ENCODE measurements around the gene PLEKHA3. TPM values are rescaled to one million over a fixed set of nuclear protein-coding genes. Genes with fewer than 3 reads are reported as not detected.

Gene PLEKHA3
- total RNA-seq, 1 experiment from 2014 or later, result 25.9 TPM

DNA sequence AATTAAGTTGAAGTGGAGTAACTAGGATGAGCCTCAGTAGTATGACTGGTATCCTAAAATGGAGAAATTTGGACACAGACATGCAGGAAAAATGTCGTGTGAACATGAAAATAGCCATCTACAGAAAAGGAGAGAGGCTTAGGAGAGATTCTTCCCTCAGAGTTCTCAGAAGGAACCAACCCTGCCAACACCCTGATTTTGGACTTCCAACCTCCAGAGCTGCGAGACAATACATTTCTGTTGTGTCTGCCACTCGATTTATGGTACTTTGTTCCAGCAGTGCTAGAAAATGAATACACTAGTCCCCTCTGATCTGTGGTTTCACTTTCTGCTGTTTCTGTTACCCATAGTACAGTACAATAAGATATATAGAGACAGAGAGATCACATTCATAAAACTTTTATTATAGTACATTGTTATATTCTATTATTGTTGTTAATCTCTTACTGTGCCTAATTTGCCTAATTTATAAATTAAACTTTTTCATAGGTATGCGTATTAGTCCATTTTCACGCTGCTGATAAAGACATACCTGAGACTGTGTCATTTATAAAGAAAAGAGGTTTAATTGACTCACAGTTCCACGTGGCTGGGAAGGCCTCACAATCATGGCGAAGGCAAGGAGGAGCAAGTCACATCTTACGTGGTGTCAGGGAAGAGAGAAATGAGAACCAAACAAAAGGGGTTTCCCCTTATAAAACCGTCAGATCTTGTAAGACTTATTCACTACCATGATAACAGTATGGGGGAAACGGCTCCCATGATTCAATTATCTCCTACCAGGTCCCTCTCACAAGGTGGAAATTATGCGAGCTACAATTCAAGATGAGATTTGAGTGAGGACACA lies 41.3 kb downstream of the PLEKHA3 start:
- Histone ChIP-seq H3K4ac (ENCODE audit: low read depth, low read length) (no peak overlapping the region), H3K18ac (ENCODE audit: insufficient read length, low read depth, low read length) (no peak overlapping the region), H2BK15ac (ENCODE audit: low read depth, low read length) (no peak overlapping the region), H2AK5ac (ENCODE audit: insufficient read length, low read length) (no peak overlapping the region), H3K4me1 (ENCODE audit: insufficient read depth, low read length) (no peaks in the 10 kb centered on the region), H2AFZ (ENCODE audit: low read length) (no peak overlapping the region), H3K9ac (ENCODE audit: extremely low read depth, insufficient read length, low read length) (no peak overlapping the region), H3K27me3 (ENCODE audit: insufficient read depth, low read length) (no peaks in the 10 kb centered on the region), H3K79me2 (ENCODE audit: insufficient read depth, low read length) (peaks cover 5% of the 10 kb centered on the region; the same call in 1 of the 2 replicates), H3K14ac (ENCODE audit: insufficient read depth, low read length) (no peak overlapping the region), H3K79me1 (ENCODE audit: insufficient read depth, low read depth, low read length, poor library complexity, severe bottlenecking) (no peaks in the 10 kb centered on the region), H2BK20ac (ENCODE audit: low read depth, low read length, poor library complexity, severe bottlenecking) (no peak overlapping the region), H2BK12ac (ENCODE audit: insufficient read length, low read depth, low read length) (no peak overlapping the region), H3K23me2 (ENCODE audit: insufficient read length, low read depth, low read length, poor library complexity, severe bottlenecking) (peaks cover 8% of the 10 kb centered on the region), H2BK5ac (ENCODE audit: insufficient read length, low read length) (no peak overlapping the region), H3K4me2 (ENCODE audit: insufficient read depth, insufficient read length, low read length) (no peak overlapping the region), H2BK120ac (ENCODE audit: low read depth, low read length, poor library complexity, severe bottlenecking) (no peak overlapping the region), H4K91ac (ENCODE audit: insufficient read length, low read depth, low read length) (no peak overlapping the region), H3K23ac (ENCODE audit: insufficient read length, low read depth, low read length) (no peak overlapping the region), H3K9me3 (ENCODE audit: control insufficient read depth, low read depth, low read length) (no peaks in the 10 kb centered on the region), H3T11ph (ENCODE audit: low read length) (no peak overlapping the region), H3K56ac (ENCODE audit: insufficient read length, low read depth, low read length) (no peak overlapping the region), H4K20me1 (ENCODE audit: control insufficient read depth, insufficient read depth, insufficient read length) (no peaks in the 10 kb centered on the region), H4K5ac (ENCODE audit: insufficient read length, low read depth, low read length) (no peak overlapping the region), H3K27ac (ENCODE audit: insufficient read length, low read depth, low read length) (no peak overlapping the region), H4K8ac (replicated peaks; ENCODE audit: insufficient read length, low read depth, low read length) (no peak overlapping the region)
- Mint-ChIP-seq H3K36me3 (ENCODE audit: insufficient read depth in 1 of 3, low read depth in 3 of 3) (peaks cover 0 to 6% (median 0%) of the 10 kb centered on the region in 3 experiments; a peak in 3 of 7 replicates), H3K9me3 (no peaks in the 10 kb centered on the region), H3K27ac (no peak overlapping the region), H3K4me1 (peaks cover 4 to 12% of the 10 kb centered on the region in 2 experiments; a peak in 3 of 4 replicates), H3K27me3 (ENCODE audit: low read depth) (no peaks in the 10 kb centered on the region), H3K4me3 (no peak overlapping the region)
- no peak for DNase-seq
- no CpG with 5 or more reads among the region's 11 CpGs for WGBS (ENCODE audit: extremely low coverage, insufficient read length, low lambda C conversion rate)
- TF ChIP-seq, protein P1, sequence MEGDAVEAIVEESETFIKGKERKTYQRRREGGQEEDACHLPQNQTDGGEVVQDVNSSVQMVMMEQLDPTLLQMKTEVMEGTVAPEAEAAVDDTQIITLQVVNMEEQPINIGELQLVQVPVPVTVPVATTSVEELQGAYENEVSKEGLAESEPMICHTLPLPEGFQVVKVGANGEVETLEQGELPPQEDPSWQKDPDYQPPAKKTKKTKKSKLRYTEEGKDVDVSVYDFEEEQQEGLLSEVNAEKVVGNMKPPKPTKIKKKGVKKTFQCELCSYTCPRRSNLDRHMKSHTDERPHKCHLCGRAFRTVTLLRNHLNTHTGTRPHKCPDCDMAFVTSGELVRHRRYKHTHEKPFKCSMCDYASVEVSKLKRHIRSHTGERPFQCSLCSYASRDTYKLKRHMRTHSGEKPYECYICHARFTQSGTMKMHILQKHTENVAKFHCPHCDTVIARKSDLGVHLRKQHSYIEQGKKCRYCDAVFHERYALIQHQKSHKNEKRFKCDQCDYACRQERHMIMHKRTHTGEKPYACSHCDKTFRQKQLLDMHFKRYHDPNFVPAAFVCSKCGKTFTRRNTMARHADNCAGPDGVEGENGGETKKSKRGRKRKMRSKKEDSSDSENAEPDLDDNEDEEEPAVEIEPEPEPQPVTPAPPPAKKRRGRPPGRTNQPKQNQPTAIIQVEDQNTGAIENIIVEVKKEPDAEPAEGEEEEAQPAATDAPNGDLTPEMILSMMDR (conservative IDR thresholded peaks at IDR 0.05), result no peak

All from H9 (cell line).